ENCODE measurements around the gene PAX2. TPM values are rescaled to one million over a fixed set of nuclear protein-coding genes. Genes with fewer than 3 reads are reported as not detected.

PAX2 gene
- total and polyA plus RNA-seq, 2 of the 13 experiments (the other 11 are each of a cell fraction or from before 2014, with no cell fraction given): not detected

DNA sequence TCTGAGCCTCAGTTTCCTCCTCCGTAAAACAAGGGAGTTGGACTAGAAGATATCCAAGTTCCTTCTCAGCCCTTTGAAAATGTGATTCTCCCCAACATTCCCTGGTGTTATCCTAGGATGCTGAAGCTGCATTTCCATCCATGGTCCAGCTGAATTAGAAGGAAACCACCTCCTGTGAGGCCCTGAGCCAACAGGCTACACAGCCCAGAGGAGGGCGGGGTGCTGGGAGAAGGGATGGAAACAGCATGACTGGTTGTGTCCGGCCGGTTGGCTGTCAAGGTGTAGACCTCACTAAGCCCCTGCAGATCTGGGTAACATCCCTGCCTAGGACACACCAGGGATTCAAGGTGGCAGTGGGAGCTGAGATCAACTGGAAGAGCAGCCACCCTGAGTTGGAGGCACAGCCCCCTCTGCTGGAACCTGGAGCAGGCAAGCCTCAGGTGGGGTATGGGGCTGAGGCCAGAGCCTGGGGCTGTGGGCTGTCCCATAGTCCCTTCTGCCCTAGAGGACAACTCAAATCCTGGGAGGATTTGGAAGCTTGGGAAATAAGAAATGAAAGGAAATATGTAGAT is 72.0 kb downstream of the PAX2 start:
- ChIA-PET CTCF (ENCODE audit: low intra/inter-chr PET ratio, low total read pairs) (no interaction called here), POLR2A (no interaction called here)
- WGBS (ENCODE audit: low lambda C conversion rate): 37% methylated on average over 3 of the region's 4 CpGs
- ATAC-seq (peak; percentile 84), FAIRE-seq (no peak), DNase-seq (ENCODE audit: low spot score) (no peak)
- Histone ChIP-seq H3K4me3 (replicated peaks in 1 of 3; ENCODE audit: insufficient read depth in 1 of 3, low read depth in 2 of 3, low read length in 3 of 3) (no peak overlapping the region), H4K20me1 (ENCODE audit: insufficient read depth, low read length) (no peaks in the 10 kb centered on the region), H3K79me2 (ENCODE audit: insufficient read depth, low read length) (no peaks in the 10 kb centered on the region), H3K36me3 (replicated peaks in 1 of 2; ENCODE audit: control insufficient read depth in 1 of 2, insufficient read depth in 2 of 2, low read length in 2 of 2) (no peaks in the 10 kb centered on the region), H3K27me3 (ENCODE audit: control insufficient read depth in 1 of 2, insufficient read depth in 2 of 2, low read length in 2 of 2) (peaks cover 5 to 40% of the 10 kb centered on the region in 2 experiments; a peak in 4 of 5 replicates), H3K9me3 (ENCODE audit: low read length) (no peaks in the 10 kb centered on the region), H2AFZ (ENCODE audit: low read length) (no peak overlapping the region), H3K9ac (ENCODE audit: insufficient read depth, low read depth, low read length) (no peak overlapping the region), H3K4me1 (ENCODE audit: insufficient read depth, low read length) (peaks cover 10% of the 10 kb centered on the region), H3K4me2 (ENCODE audit: low read depth, low read length) (no peak overlapping the region), H3K27ac (ENCODE audit: extremely low read length, insufficient read depth, low read length) (no peak overlapping the region)
- in situ Hi-C loops (cut with HindIII; ENCODE audit: extremely low pct_ligation_motif_present, low pct_unique_long_range_greater_than_20kb) (no loop called here), intact Hi-C loops (cut with micrococcal nuclease; ENCODE audit: unreplicated experiment) (no loop called here)
- no TSS peak for BruUV-seq (replicated peaks)
- TF ChIP-seq SMC3 (IDR thresholded peaks at IDR 0.05; ENCODE audit: low read length): 0 out of 2 replicates have a peak, but pooled peaks have one; percentile 2
- peak; percentile 63 for TF ChIP-seq CTCF (CRISPR knock-in tag; IDR thresholded peaks at IDR 0.05)
- TF ChIP-seq ZNF260 (CRISPR knock-in tag; IDR thresholded peaks at IDR 0.05; ENCODE audit: borderline replicate concordance, low read depth): no peak
- peak; percentile 50 for TF ChIP-seq STAG1 (CRISPR knock-in tag; IDR thresholded peaks at IDR 0.05)

DNA sequence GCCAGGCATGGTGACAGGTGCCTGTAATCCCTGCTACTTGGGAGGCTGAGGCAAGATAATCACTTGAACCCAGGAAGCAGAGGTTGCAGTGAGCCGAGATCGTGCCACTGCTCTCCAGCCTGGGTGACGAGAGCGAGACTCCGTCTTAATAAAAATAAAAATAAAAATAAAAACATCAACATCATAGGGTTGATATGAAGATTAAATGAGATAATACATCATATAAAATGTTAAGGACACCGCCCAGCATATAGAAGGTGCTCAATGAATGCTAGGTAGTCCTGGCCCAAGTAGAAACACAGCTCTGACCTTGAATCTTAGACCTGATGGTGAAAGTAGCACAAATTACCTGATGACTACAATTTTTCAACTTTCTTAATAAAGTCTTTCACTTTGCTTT is 74.0 kb downstream of the PAX2 start:
- TF ChIP-seq KAT7 (CRISPR knock-in tag; IDR thresholded peaks at IDR 0.05; ENCODE audit: borderline replicate concordance): no peak
- in situ Hi-C loops (cut with HindIII; ENCODE audit: extremely low pct_ligation_motif_present, low pct_unique_long_range_greater_than_20kb) (no loop called here), intact Hi-C loops (cut with micrococcal nuclease; ENCODE audit: unreplicated experiment) (no loop called here)
- DNase-seq (ENCODE audit: low spot score) (no peak), FAIRE-seq (no peak), ATAC-seq (no peak)
- Histone ChIP-seq H3K9me3 (ENCODE audit: low read length) (no peaks in the 10 kb centered on the region), H3K27ac (ENCODE audit: extremely low read length, insufficient read depth, low read length) (no peak overlapping the region), H3K4me1 (ENCODE audit: insufficient read depth, low read length) (no peaks in the 10 kb centered on the region), H3K27me3 (ENCODE audit: control insufficient read depth in 1 of 2, insufficient read depth in 2 of 2, low read length in 2 of 2) (peaks cover 6 to 29% of the 10 kb centered on the region in 2 experiments), H3K79me2 (ENCODE audit: insufficient read depth, low read length) (no peaks in the 10 kb centered on the region), H4K20me1 (ENCODE audit: insufficient read depth, low read length) (no peaks in the 10 kb centered on the region), H2AFZ (ENCODE audit: low read length) (no peak overlapping the region), H3K4me2 (ENCODE audit: low read depth, low read length) (no peak overlapping the region), H3K36me3 (replicated peaks in 1 of 2; ENCODE audit: control insufficient read depth in 1 of 2, insufficient read depth in 2 of 2, low read length in 2 of 2) (no peaks in the 10 kb centered on the region), H3K9ac (ENCODE audit: insufficient read depth, low read depth, low read length) (no peak overlapping the region), H3K4me3 (replicated peaks in 1 of 3; ENCODE audit: insufficient read depth in 1 of 3, low read depth in 2 of 3, low read length in 3 of 3) (no peak overlapping the region)
- no TSS peak for BruUV-seq (replicated peaks)
- ChIA-PET POLR2A (no interaction called here), CTCF (ENCODE audit: low intra/inter-chr PET ratio, low total read pairs) (no interaction called here)
- 58% methylated on average over 6 of the region's 6 CpGs for WGBS (ENCODE audit: low lambda C conversion rate)

Data from HepG2 (cell line).